HepG2 (cell line): ENCODE results near the gene MAPK11. TPM values are rescaled to one million over a fixed set of nuclear protein-coding genes. Genes with fewer than 3 reads are reported as not detected.
A peak's percentile ranks its signal among the peaks of the same experiment; 100 is the strongest.

Experiments
- ARID4A ChIP-seq: sonication (generic); formaldehyde crosslinking; IDR thresholded peaks from 2 replicates; pipeline ENCODE4 v1.5.0; 2020; ENCODE audit warnings: mild to moderate bottlenecking, missing genetic modification reagents, borderline replicate concordance
- CENPBD1 ChIP-seq: sonication (generic); formaldehyde crosslinking; IDR thresholded peaks from 2 replicates; pipeline ENCODE4 v1.8.0; 2022; ENCODE audit warnings: missing genetic modification reagents, low read depth, mild to moderate bottlenecking, borderline replicate concordance
- CREB3 ChIP-seq: sonication (generic); formaldehyde crosslinking; IDR thresholded peaks from 2 replicates; pipeline ENCODE4 v1.5.0; 2020; ENCODE audit warnings: missing genetic modification reagents
- GABPB1 ChIP-seq: IDR thresholded peaks from 2 replicates; pipeline ENCODE4 v1.6.1; 2016; ENCODE audit warnings: mild to moderate bottlenecking, missing genetic modification reagents, moderate library complexity, missing compliant biosample characterization
- GLMP ChIP-seq: sonication (generic); formaldehyde crosslinking; IDR thresholded peaks from 2 replicates; pipeline ENCODE4 v1.9.0; 2021; ENCODE audit warnings: missing genetic modification reagents, mild to moderate bottlenecking, borderline replicate concordance
- HOXD1 ChIP-seq: sonication (generic); formaldehyde crosslinking; IDR thresholded peaks from 2 replicates; pipeline ENCODE4 v1.5.0; 2020; ENCODE audit warnings: missing genetic modification reagents
- KAT2B ChIP-seq: fragments of 150-350 bp; IDR thresholded peaks from 2 replicates; pipeline ENCODE4 v1.6.1; 2014; ENCODE audit warnings: low read depth, low read length, borderline replicate concordance
- PLRG1 ChIP-seq: fragments of 450-650 bp; conservative IDR thresholded peaks from 2 replicates; pipeline ENCODE4 v1.6.1; 2016
- ZNF230 ChIP-seq: sonication (generic); formaldehyde crosslinking; IDR thresholded peaks from 2 replicates; pipeline ENCODE4 v1.4.0; 2020; ENCODE audit warnings: mild to moderate bottlenecking, missing genetic modification reagents
- ZNF382 ChIP-seq: sonication (generic); formaldehyde crosslinking; IDR thresholded peaks from 2 replicates; pipeline ENCODE4 v1.5.0; 2020; ENCODE audit warnings: missing genetic modification reagents, mild to moderate bottlenecking, borderline replicate concordance
- ZNF609 ChIP-seq: sonication (generic); formaldehyde crosslinking; IDR thresholded peaks from 2 replicates; pipeline ENCODE4 v1.4.0; 2020; ENCODE audit warnings: mild to moderate bottlenecking, missing genetic modification reagents, borderline replicate concordance
- ZUFSP ChIP-seq: sonication (generic); formaldehyde crosslinking; IDR thresholded peaks from 2 replicates; pipeline ENCODE4 v1.9.0; 2021; ENCODE audit warnings: missing genetic modification reagents, mild to moderate bottlenecking, borderline replicate concordance
- polyA plus RNA-seq, 8 experiments: library from polyadenylated mRNA; depleted of rRNA in 3 of 8; stranded (reverse) in 7 of 8; unstranded in 1 of 8; fragments of >200 nt; fragmentation: Illumina TruSeq in 4 of 8; extraction: Trizol in 4 of 8; gene quantifications; 2 replicates each; pipeline versions ENCODE4 v1.2.1 to v1.2.3, GENCODE V29; 2011 to 2016; ENCODE audit warnings: low read depth in 4 of 8, missing spikeins in 1 of 8, mixed read lengths in 1 of 8; ENCODE audit not compliant: insufficient read depth in 1 of 8
- total RNA-seq, 5 experiments: library from RNA; depleted of rRNA; stranded (reverse); fragments of >200 nt; fragmentation: Illumina TruSeq; extraction: Trizol; gene quantifications; 2 replicates each; pipeline ENCODE4 v1.2.3, GENCODE V29; 2016; ENCODE audit warnings: low read depth in 1 of 5

MAPK11 gene
- total and polyA plus RNA-seq, 2 of the 13 experiments (the other 11 are each of a cell fraction or from before 2014, with no cell fraction given): 0.15 to 0.17 TPM

- TF ChIP-seq ZNF609 (CRISPR knock-in tag): peak; percentile 82
- no peak; the same call in 1 of the 2 replicates for TF ChIP-seq ZNF230 (CRISPR knock-in tag)
- TF ChIP-seq PLRG1: no peak
- no peak for TF ChIP-seq CENPBD1 (CRISPR knock-in tag)
- TF ChIP-seq ARID4A (CRISPR knock-in tag): peak; percentile 96
- peak; percentile 91; the same call in 1 of the 2 replicates for TF ChIP-seq HOXD1 (CRISPR knock-in tag)
- no peak for TF ChIP-seq KAT2B
- peak; percentile 86 for TF ChIP-seq GABPB1 (CRISPR knock-in tag)
- no peak for TF ChIP-seq GLMP (CRISPR knock-in tag)
- no peak for TF ChIP-seq ZUFSP
- no peak for TF ChIP-seq ZNF382 (CRISPR knock-in tag)
- TF ChIP-seq CREB3: no peak
Observed at GRCh38 chr22:50293441-50294318, 23.5 kb upstream of the MAPK11 start (continued).
